HG03354 (cell line): ENCODE measurements around the gene ITPRID1.
"Not testable (repeated sequence)": the region's sequence is repeated elsewhere in the genome, so short reads cannot be mapped to it uniquely, and the experiment has no call there.

ENCODE experiments used
- ATAC-seq: cut with Tn5 transposase; IDR thresholded peaks from one replicate; pipeline ENCODE4 v1.9.1; 2021; ENCODE audit warnings: mild to moderate bottlenecking; ENCODE audit not compliant: unreplicated experiment, poor library complexity, severe bottlenecking

The ITPRID1 gene

GRCh38 chr7:31513790-31514189 lies at the start of gene ITPRID1:
ITPRID1 (plus strand) TSS chr7:31514090; CDS start chr7:31553025, 38,935 bp downstream.
- no peak for ATAC-seq

- no peak for ATAC-seq
These were observed 49.3 kb upstream of the ITPRID1 start for GRCh38 chr7:31464601-31465000.

- ATAC-seq: no peak
These were observed 48.6 kb upstream of the ITPRID1 start for GRCh38 chr7:31465285-31465684.

GRCh38 chr7:31466036-31466435 lies 47.9 kb upstream of the ITPRID1 start:
- peak; percentile 57 for ATAC-seq

DNA sequence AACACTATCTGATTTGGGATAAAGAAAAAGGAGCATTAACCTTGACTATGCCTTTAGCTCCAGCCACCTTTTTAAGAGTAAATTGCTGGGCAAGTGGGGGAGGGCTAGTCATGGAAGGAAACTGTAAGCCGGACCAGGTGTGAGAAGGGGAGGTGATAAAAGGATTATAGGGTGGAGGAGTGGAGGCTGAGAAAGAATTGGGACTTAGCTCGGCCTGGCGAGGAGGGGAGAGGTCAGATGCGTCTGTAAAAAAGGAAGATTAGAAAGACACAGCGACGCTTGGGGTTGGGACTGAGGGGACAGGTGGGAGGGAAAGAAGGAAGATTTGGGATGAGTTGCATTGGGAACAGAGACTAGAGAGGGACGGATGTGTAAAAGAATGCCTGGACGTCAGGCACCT lies 43.0 kb upstream of the ITPRID1 start:
- ATAC-seq: not testable (repeated sequence)

- ATAC-seq: no peak
These were observed 38.5 kb upstream of the ITPRID1 start for GRCh38 chr7:31475368-31475767.

DNA sequence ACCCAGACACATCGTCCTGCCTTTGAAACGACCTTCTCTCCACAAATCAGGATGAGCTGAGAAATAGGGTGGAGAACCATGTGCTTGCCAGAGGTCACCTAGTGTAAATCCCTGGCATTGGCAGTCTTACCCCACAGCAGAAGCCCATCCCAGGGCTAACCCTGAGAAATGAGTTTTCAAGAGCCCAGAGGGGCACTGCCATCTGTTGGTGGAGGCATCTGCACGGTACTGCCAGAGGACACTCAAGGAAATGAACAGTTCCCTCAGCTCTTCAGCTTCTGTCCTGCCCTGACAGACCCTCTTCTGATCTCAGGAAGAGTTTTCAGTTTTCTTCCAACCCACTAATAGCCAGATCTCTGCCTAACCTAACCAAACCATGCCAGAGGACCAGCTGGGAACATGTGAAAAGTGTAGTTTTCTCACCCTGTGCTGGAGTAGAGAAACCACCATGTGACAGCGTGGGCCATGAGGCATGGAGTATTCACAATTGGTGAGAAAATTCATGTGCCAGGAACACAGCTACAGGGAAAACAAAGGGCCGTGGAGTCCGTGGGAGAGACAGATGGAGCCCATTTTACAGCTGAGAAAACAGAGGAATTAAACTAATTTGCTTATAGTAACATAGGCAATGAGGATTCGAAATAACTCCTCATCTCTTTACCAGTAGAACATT lies 37.7 kb upstream of the ITPRID1 start:
- no peak for ATAC-seq

DNA sequence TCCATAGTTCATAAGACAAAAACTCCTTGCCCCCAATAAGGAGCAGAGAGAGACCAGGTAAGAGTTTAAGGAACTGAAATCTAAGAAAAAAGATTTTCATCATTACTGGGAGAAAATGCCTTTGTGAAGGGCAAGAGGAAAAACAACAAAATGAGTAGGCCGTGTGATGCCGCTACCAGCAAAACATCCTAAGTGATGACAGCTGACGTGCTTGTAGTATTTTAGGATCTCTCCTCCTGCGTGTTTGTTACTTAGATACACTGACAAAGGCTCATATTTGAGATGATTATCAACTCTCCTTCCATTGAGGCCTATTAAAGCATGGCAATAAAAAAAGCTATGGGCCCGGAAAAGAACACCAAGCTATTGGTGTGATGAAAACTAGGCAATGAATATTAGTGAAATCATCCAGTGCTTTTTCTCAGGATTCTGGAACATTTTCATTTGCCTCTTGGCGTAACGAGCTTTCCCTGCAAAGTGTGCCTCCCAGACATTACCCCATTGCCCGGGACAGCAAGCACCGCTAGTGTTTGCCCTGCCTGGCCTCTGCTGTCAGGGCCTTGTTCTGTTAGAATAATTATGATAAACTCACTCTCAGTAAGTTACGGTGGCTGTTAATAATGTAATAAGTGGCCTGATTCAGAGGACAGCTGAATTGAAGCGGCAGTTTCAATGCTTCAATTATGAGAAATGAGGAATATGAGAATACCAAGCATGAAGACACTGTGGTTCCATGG lies 36.8 kb upstream of the ITPRID1 start:
- no peak for ATAC-seq

GRCh38 chr7:31478018-31478417 lies 35.9 kb upstream of the ITPRID1 start:
- no peak for ATAC-seq

DNA sequence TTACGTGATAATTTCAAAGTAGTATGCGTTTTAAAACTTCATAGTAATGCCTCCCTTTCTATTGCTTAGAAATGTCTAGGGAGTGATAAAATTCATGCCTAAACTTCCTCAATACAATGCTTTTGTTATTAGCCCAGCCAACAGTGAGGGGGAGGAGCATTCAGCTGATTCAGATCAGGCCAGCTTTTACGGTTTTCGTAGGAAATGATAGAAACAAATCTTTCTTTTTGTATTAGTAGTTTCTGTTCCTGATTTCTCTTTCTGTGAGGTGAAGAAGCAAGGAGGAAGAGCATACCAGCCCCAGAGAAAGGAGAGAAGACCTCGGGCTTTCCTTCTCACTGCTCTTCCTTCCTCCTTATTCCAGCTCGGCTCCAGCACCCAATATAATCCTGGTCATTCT lies 35.2 kb upstream of the ITPRID1 start:
- peak; percentile 79 for ATAC-seq

- ATAC-seq: no peak
These were observed 26.8 kb upstream of the ITPRID1 start for GRCh38 chr7:31487071-31487470.

GRCh38 chr7:31487476-31487875 lies 26.4 kb upstream of the ITPRID1 start:
- no peak for ATAC-seq

DNA sequence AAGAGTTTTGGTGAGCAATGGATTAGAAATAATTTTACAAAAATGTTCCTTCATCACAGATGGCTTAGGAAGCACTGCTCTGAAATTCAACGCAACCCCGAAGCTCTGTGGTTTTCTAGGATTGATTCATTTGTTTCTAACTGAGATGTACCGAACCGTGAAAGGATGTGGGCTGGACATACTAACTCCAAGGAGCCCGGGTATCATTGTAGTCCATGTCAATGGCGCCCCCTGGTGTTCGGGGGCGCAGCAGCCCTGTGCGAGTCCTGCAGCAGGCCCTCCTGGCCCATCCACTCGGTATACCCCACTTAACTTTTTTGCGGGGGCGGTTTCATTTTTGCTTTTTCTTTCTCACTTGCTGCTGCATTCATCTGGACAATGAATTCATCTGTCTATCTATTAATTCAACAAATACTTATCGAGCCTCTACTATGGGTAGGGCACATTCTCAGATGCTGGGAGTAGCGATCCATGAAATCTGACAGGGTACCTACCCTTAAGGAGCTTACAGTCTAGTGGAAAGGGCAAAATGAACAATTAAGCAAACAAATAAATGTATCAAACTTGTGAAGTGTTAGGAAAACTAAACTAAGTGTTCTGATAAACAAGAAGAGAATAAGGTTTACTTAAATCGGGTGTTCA lies 25.2 kb upstream of the ITPRID1 start:
- peak; percentile 98 for ATAC-seq

- no peak for ATAC-seq
These were observed 23.0 kb upstream of the ITPRID1 start for GRCh38 chr7:31490796-31491314.

GRCh38 chr7:31492086-31492485 lies 21.8 kb upstream of the ITPRID1 start:
- no peak for ATAC-seq

- ATAC-seq: no peak
These were observed 20.1 kb upstream of the ITPRID1 start for GRCh38 chr7:31493714-31494181.

GRCh38 chr7:31494421-31494820 lies 19.5 kb upstream of the ITPRID1 start:
- ATAC-seq: no peak

DNA sequence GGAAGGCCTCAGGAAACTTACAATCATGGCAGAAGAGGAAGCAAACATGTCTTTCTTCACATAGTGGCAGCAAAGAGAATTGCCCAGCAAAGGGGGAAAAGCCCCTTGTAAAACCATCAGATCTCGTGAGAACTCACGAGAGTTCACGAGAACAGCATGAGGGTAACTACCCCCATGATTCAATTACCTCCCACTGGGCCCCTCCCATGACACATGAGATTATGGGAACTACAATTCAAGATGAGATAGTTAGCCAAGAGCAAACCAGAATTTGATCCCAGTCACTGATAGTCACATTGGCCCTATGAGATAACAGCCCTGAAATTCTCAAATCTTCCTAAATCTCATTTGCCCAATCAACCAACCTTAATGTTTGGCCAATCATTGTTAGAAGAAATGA lies 18.2 kb upstream of the ITPRID1 start:
- ATAC-seq: no peak

DNA sequence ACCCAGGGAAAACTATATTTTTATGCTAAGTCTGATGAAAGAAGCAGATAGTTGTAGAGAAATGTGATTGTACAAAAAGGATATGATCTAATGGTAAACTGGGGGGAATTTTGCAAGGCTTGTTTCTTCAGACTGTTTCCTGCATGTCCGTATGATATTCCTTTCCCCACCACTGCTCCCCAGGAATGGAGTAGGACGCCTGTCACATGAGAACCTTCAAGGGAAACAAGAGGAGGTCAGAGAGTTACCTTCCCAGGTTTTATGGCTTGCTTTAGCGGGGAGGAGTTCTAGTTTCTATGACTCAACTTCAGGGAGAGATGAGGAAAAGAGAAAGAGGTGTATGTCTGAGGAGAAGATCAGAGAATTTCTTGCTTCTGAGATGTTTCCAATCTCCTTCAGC lies 16.4 kb upstream of the ITPRID1 start:
- no peak for ATAC-seq

GRCh38 chr7:31500656-31501055 lies 13.2 kb upstream of the ITPRID1 start:
- no peak for ATAC-seq

GRCh38 chr7:31508823-31509222 lies 5.1 kb upstream of the ITPRID1 start:
- ATAC-seq: no peak
